Activated CD4-positive, CD25-positive, alpha-beta regulatory T cell treated with anti-CD3 and anti-CD28 coated beads, Interleukin-2, amount 50 U/mL, for 16 hours (primary cell): ENCODE measurements around the gene CCDC82.

Source experiments
- DNase-seq: peaks from one replicate; pipeline ENCODE4 v3.0.0-alpha.2; 2020; ENCODE audit warnings: low read depth, low spot score

CCDC82 gene

DNA sequence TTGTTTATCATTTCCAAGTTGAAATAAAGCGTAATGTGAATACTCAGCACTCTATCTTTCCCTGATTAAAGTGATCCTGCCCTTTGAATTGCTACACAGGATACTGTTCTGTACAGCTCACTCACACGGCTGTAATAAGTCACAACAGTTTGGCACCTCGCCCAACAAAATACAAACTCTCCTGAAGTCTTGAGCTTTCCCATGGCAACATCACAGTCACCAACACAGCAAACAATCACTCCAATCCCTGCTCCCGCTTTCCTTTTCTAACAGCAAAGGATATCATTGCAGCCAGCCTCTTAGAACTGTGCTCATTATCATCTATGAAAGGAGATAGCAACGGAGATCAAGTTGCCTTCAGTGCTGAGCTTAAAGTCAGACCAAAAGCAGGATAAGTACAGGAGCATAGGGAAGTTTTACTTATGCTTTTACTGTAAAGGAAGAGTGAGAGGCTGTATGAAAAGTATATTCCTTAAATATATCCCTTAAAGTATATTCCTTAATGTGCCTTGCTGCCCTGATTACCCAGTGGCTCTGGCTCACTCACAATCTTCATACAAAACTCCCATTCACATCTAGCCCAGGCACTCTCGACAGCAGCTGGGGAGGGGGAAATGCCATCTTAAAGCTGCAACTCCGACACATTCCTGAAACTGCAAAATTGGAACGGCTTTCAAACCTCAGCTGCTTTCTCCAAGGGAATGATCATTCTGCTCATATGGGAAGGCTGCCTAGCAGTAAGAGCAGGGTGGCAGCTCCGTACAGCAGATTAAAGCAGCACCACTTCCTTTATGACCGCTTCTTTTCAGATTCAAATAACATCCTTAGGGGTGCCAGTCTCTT lies 82.6 kb downstream of the CCDC82 start:
- DNase-seq: no peak

DNA sequence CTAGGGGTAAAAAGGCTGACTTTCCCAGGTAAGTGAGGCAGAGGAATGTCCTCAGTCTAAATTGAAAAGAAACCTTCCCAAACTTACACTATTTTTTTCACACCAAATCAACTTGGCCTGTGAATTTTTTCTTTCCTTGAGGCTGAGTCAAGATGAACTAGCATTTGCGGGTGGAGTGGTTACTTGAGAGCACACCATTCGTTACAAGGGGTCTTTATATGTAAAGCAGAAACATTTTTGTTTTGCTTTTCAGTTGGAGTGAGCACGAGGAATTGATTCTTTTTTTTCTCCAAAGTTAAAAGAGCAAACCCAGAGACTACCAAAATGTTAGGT lies 83.1 kb downstream of the CCDC82 start:
- no peak for DNase-seq

DNA sequence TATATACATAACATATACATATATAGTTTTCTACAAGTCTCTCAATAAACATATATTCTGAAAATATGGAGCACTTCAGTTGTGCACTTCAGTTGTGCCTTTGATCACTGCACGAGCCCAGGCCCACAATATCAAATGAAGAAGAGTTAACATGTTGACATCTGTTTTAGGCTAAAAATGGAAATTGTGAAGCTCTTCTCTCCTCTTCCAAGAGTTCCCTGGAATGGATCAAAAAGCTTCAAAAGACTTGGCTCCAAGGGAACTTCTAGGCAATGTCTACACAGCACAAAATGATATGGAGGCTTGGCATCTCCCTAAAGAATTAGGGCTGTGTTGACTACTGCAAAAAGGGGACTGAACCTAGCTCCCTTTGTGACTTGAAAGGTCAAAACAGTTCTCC lies 83.6 kb downstream of the CCDC82 start:
- DNase-seq: no peak

DNA sequence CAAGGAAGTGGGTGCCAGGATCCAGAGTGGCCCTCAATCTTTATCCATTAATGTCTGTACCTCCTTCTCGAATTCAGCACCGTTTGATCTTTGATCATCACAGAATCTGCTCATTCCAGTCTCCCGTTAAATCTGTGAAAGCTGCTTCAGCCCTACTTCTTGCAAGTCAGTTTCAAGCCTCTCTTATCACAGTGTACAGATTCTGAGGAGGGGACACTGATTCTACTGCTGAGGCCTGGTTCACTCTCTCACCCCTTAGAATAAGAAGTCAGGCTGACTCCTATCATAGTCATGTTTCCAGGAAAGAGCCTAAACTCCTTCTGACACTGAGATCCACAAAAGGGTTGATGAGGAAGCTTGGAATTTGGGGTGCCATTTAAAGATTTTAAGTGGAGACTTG lies 85.7 kb downstream of the CCDC82 start:
- DNase-seq: no peak

DNA sequence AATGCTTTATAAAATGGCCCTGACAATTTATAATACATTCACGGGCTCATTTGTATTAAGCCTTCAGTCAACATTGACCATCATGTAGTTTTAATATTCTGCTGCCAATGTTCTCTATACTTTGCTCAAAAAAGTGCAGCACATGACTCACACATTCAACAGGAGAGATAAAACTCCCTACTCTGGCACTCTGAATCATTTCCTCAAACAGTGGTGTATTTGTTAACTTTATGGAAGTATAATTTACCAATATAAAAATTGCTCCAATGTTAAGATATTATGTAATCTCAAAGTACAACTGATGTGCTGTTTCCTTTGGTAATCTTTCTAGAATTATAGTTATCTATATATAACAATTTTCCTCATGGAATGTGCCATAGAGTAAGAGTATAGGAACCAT lies 86.6 kb downstream of the CCDC82 start:
- DNase-seq: no peak
